Dedifferentiated amniotic fluid mesenchymal stem cell (primary cell): ENCODE results near the gene PLGLB1.
"Not testable (repeated sequence)": the region's sequence is repeated elsewhere in the genome, so short reads cannot be mapped to it uniquely, and the experiment has no call there.

ENCODE experiments used
- DNase-seq: peaks from one replicate; pipeline ENCODE4 v3.0.0-alpha.2; 2016; ENCODE audit errors: extremely low spot score

Gene PLGLB1

GRCh38 chr2:87021744-87022143, at the start of gene PLGLB1:
Gene PLGLB1 (minus strand): TSS chr2:87021844. CDS start chr2:87021783, 61 bp downstream.
- not testable (repeated sequence) for DNase-seq

GRCh38 chr2:87064305-87064704, 42.7 kb upstream of the PLGLB1 start:
- not testable (repeated sequence) for DNase-seq

DNA sequence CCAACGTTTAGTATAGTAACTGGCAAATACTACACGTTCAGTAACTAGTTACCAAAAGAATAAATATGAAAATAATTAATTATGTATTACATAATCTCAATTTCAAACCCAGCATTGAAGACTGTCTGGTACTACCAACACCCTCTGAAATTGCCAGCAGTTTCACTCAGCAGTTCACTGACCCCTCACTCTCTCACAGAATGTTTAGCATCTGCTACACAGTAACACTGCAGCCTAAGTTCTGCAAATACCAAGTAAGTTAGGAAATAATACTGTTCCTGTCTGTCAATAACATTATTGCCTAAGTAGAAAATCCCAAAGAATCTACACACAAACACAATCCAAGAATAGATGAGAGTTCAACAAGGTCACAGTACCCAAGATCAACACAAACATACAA, 41.8 kb upstream of the PLGLB1 start:
- DNase-seq = not testable (repeated sequence)

DNA sequence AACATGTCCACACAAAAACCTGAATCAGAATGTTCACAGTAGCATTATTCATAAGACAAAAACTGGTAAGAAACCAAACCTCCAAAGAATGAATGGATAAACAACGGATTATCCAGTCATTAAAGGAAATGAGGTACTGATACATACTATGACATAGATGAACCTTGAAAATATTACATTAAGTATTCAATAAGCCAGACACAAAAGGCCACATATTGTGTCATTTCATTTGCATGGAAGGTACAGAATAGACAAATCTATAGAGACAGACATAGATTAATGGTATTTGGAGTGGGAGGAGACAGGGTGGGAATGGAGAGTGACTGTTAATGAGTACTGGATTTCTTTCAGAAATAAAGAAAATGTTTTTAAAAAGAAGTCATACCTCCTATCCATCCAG, 39.9 kb upstream of the PLGLB1 start:
- not testable (repeated sequence) for DNase-seq

DNA sequence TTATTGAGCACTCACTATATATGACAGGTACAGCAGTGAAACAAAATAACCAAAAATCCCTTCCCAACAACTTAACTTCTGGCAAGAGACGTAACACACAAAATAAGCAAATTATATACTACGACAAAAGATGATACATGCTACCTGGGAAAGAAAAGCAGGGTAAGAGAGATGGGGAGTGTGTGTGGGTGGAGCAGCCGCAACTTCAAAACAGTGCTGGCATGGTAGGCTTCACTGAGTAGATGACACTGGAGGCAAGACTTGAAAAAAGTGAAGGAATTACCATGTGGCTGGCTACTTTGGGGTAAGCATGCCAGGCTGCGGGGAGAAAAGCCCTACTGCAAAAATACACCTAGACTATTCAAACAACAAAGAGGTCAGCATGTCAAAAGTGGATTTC, 36.0 kb upstream of the PLGLB1 start:
- not testable (repeated sequence) for DNase-seq

DNA sequence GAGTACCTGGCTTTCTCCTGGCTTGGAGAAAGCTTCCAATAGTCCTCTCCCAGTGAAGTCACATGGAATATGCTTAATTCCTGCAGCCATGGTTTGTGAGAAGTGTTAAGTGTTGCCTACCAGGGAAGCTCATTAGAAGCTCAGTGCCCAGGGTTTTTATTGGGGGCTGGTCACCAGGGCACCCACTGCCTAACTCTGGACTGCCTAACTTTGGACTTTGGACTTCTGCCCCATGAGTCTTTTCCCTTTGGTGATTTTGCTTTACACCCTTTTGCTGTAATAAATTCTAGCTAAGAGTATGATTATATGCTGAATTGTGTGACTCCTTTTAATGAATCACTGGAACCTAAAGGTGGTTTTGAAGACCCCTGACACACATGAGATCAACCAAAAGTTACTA, 35.2 kb upstream of the PLGLB1 start:
- not testable (repeated sequence) for DNase-seq

- not testable (repeated sequence) for DNase-seq
Measured at GRCh38 chr2:87056435-87056834, 34.8 kb upstream of the PLGLB1 start.

DNA sequence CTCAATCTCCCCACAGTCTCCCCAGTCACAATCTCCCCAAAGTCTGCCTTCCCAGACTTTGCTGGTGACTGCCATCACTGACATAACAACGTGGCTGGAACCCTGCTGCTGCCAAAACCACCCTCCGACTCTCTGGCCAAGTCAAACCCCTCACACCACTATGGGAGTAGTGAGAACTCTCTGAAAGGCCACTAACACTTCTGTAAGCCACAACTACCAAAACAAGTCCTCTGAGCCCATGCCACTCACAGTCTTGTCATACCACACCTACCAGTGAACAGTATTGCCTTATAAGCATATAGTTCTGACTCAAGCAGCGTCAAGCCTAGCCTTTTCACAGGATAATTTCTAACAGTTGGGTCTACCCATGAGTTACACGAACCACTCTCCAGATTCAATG, 32.7 kb upstream of the PLGLB1 start:
- not testable (repeated sequence) for DNase-seq

GRCh38 chr2:87041321-87041978, 19.8 kb upstream of the PLGLB1 start:
- not testable (repeated sequence) for DNase-seq

DNA sequence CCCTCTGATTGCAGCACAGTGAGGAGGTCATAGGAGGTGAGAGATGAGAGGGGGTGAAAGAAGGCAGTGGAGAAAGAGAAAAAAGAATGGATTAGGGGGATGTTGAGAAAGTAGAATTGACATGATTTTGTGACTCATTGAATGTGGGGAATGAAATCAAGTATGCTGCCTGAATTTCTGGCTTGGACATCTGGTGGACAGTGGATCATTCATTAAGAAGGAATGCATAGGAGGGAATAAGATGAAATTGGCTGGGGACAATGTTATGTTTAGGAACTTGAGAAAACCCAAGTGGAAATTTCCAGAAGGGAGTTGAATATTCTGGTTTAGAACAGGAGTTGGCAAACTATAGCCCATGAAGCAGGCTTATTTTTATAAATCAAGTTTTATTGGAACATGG, 7.0 kb upstream of the PLGLB1 start:
- not testable (repeated sequence) for DNase-seq

DNA sequence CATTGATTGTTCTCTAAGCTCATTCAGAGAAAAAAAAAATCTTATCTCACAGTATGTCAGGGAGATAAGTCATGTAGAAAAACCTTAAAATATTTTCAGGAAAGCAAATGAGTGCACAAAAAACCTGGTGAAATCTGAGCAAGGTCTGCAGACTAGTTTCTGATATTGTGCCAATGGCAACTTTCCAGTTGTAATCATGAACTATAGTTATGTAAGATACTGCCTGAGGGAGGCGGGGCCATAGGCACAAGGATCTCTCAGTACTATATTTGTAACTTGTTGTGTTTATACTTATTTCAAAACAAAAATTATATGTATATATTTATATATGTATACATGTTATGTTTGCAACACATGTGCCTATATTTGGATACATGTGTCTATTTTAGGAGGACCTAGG, 5.2 kb upstream of the PLGLB1 start:
- not testable (repeated sequence) for DNase-seq

DNA sequence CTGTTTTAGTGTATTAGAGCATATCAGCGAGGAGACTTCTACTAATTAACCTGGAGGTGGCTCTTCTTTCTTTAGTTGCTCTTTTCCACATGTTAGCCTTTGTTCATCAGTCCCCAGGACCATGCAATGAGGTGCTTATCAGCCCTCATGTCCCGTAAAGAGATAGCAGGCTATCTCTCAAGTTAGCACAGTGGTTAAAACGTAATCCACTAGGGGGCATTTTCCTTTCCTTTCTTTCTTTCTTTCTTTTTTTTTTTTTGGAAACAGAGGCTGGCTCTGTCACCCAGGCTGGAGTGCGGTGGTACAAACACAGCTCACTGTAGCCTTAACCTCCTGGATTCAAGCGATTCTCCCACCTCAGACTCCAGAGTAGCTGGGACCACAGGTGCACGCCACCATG, 4.3 kb upstream of the PLGLB1 start:
- DNase-seq = not testable (repeated sequence)

- not testable (repeated sequence) for DNase-seq
Measured at GRCh38 chr2:87023988-87024615, 2.5 kb upstream of the PLGLB1 start.

GRCh38 chr2:87021043-87021442, 601 bp downstream of the PLGLB1 start:
- not testable (repeated sequence) for DNase-seq

DNA sequence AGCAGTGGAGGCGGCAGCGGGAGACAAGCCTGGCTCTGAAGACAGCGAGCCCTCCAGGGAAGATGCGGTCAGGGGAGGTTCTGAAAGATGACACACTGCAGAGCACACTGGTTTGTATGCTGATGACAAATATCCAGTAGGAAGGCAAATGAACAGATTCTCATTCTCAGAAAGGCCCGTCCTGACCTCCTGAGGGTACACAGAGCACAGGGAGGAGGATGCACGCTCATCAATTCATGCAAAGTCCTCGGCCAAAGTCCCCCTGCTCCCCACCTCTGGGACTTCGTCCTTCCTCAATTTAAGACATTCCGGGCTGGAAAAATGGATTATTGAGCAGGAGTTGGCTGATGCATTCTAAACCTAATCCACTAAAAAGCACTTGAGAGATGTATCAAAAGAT, 2.6 kb downstream of the PLGLB1 start:
- not testable (repeated sequence) for DNase-seq

DNA sequence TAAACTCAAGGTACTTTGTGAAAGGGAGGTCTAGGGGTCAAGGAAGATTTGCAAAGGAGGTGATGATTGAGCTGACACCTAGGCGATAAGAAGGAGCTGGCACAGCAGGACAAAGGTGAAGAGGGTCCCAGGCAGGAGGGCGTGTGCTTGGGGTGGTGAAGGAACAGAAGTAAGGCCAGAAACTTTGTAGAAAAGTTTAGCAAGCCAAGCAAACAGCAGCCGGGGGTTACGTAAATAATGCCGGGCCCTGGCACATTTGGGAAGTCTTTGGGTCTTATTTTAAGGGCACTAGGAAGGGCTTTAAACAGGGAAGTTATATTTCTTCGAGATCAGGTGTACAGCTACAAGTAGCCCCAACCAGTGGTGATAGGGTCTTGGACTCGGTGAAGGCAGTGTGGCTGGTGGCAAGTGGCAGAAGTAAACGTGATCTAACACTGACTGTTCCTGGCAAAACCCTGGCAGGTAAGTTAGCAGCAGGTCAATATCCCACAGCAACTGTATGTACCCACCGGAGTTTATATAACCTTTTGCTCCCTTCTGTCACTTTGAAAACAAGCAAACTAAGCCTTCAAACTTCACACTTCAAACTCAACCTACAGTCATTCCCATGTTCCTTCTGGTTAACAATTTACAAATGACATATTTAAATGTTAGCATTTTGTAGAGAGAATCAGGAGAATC, 7.0 kb downstream of the PLGLB1 start:
- not testable (repeated sequence) for DNase-seq

DNA sequence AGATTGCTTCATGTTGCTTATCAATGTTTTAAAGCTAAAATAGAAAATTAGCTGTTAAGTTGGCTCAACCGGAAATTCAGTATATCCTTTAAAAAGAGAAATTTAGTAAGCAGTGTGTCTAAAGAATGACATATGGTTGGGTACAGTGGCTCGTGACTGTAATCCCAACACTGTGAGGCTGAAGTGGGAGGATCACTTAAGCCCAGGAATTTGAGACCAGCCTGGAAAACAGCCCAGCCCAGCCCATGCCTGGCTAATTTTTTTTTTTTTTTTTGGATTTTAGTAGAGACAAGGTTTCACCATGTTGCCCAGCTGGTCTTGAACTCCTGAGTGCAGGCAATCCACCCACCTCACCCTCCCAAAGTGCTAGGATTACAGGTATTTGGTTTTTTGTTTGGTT, 17.2 kb downstream of the PLGLB1 start:
- DNase-seq = not testable (repeated sequence)
